Stimulated activated CD8-positive, alpha-beta memory T cell treated with anti-CD3 and anti-CD28 coated beads, Interleukin-15, amount 100 ng/mL, for 48 hours (primary cell): ENCODE results near the gene TBC1D25.

Experiments used
- DNase-seq, 2 donors: peaks; one replicate each; pipeline ENCODE4 v3.0.0-alpha.2; 2020; ENCODE audit warnings: low read depth in 2 of 2

The TBC1D25 gene

GRCh38 chrX:48539345-48540027 lies at the start of gene TBC1D25:
Gene TBC1D25, plus strand, starts transcription at chrX:48539714. Its CDS starts 84 bp downstream, at chrX:48539798.
- peak; percentile 91 to 95 for DNase-seq

- no peak for DNase-seq
Measured at GRCh38 chrX:48489892-48490291, 49.6 kb upstream of the TBC1D25 start.

GRCh38 chrX:48490661-48491060 lies 48.9 kb upstream of the TBC1D25 start:
- DNase-seq: no peak

- DNase-seq: no peak
Measured at GRCh38 chrX:48491809-48492208, 47.7 kb upstream of the TBC1D25 start.

GRCh38 chrX:48492293-48492910 lies 47.1 kb upstream of the TBC1D25 start:
- DNase-seq: no peak

GRCh38 chrX:48493890-48494364 lies 45.6 kb upstream of the TBC1D25 start:
- no peak for DNase-seq

GRCh38 chrX:48496660-48497059 lies 42.9 kb upstream of the TBC1D25 start:
- no peak for DNase-seq

- no peak for DNase-seq
Measured at GRCh38 chrX:48497871-48498270, 41.6 kb upstream of the TBC1D25 start.

- no peak for DNase-seq
Measured at GRCh38 chrX:48498374-48498809, 41.1 kb upstream of the TBC1D25 start.

GRCh38 chrX:48504261-48504660 lies 35.3 kb upstream of the TBC1D25 start:
- DNase-seq: no peak

- no peak for DNase-seq
Measured at GRCh38 chrX:48505481-48505880, 34.0 kb upstream of the TBC1D25 start.

GRCh38 chrX:48507246-48507645 lies 32.3 kb upstream of the TBC1D25 start:
- DNase-seq: no peak

GRCh38 chrX:48508400-48509244 lies 30.9 kb upstream of the TBC1D25 start, which contains the start of gene PORCN:
Gene PORCN, plus strand, starts transcription at chrX:48508992. Its CDS starts 829 bp downstream, at chrX:48509821.
- peak; percentile 73 to 74 for DNase-seq

- no peak for DNase-seq
Measured at GRCh38 chrX:48509245-48509590, 30.3 kb upstream of the TBC1D25 start.

GRCh38 chrX:48509619-48510018 lies 29.9 kb upstream of the TBC1D25 start:
- no peak for DNase-seq

GRCh38 chrX:48511560-48511959 lies 28.0 kb upstream of the TBC1D25 start:
- DNase-seq: no peak

GRCh38 chrX:48512371-48512935 lies 27.1 kb upstream of the TBC1D25 start:
- DNase-seq: no peak

- no peak for DNase-seq
Measured at GRCh38 chrX:48513670-48514069, 25.8 kb upstream of the TBC1D25 start.

GRCh38 chrX:48514126-48514806 lies 25.2 kb upstream of the TBC1D25 start:
- DNase-seq: no peak

- DNase-seq: no peak
Measured at GRCh38 chrX:48514868-48515460, 24.6 kb upstream of the TBC1D25 start.

GRCh38 chrX:48515842-48516241 lies 23.7 kb upstream of the TBC1D25 start:
- no peak for DNase-seq
